WTC11 (cell line): ENCODE measurements around the gene ANKRD33B. TPM values are rescaled to one million over a fixed set of nuclear protein-coding genes. Genes with fewer than 3 reads are reported as not detected.

Source experiments
- ATAC-seq: fragments of 200-7000 bp; cut with Tn5 transposase; 2 replicates; pipeline ENCODE4 v1.10.0; 2021; ENCODE audit warnings: mild to moderate bottlenecking, moderate library complexity
- CTCF ChIA-PET: fragments of 300-600 bp; sonication (Branson Sonifier 250); formaldehyde crosslinking; loops from one replicate; lab custom pipeline; 2021; ENCODE audit warnings: antibody characterized with exemption; lab: Charles Lee
- POLR2A ChIA-PET: fragments of 350-600 bp; sonication (Branson Sonifier 250); formaldehyde crosslinking; loops from one replicate; lab custom pipeline; 2021; ENCODE audit warnings: antibody characterized with exemption; lab: Charles Lee
- DNase-seq: peaks from one replicate; pipeline ENCODE4 v3.0.0; 2021; ENCODE audit warnings: low spot score
- H3K27ac Mint-ChIP-seq: 2 replicates; pipeline ENCODE4 v1.8.0; 2021; ENCODE audit warnings: mixed read lengths
- H3K27me3 Mint-ChIP-seq: 2 replicates; pipeline ENCODE4 v1.8.0; 2021; ENCODE audit warnings: low read depth, mild to moderate bottlenecking, moderate library complexity, mixed read lengths
- H3K36me3 Mint-ChIP-seq: 2 replicates; pipeline ENCODE4 v1.8.0; 2021; ENCODE audit warnings: mixed read lengths
- H3K4me1 Mint-ChIP-seq: 2 replicates; pipeline ENCODE4 v1.8.0; 2022; ENCODE audit warnings: mixed read lengths
- H3K4me3 Mint-ChIP-seq: 2 replicates; pipeline ENCODE4 v1.8.0; 2021; ENCODE audit warnings: mild to moderate bottlenecking, moderate library complexity, mixed read lengths
- H3K9me3 Mint-ChIP-seq: 2 replicates; pipeline ENCODE4 v1.8.0; 2021; ENCODE audit warnings: mixed read lengths
- EMX1 ChIP-seq: fragments of 250-450 bp; sonication (Bioruptor Pico); IDR thresholded peaks from 2 replicates; pipeline ENCODE4 v1.8.0; 2021; ENCODE audit warnings: mild to moderate bottlenecking
- FOXJ3 ChIP-seq: sonication (generic); formaldehyde crosslinking; IDR thresholded peaks from 2 replicates; pipeline ENCODE4 v1.9.0; 2021; ENCODE audit warnings: missing genetic modification reagents, mild to moderate bottlenecking, borderline replicate concordance
- GRHL2 ChIP-seq: fragments of 250-450 bp; sonication (Bioruptor Pico); IDR thresholded peaks from 2 replicates; pipeline ENCODE4 v1.8.0; 2022; ENCODE audit warnings: mild to moderate bottlenecking, moderate library complexity; ENCODE audit not compliant: insufficient replicate concordance, severe bottlenecking
- HMGA2 ChIP-seq: fragments of 250-450 bp; sonication (Bioruptor Pico); IDR thresholded peaks from 2 replicates; pipeline ENCODE4 v1.4.0; 2021; ENCODE audit warnings: mild to moderate bottlenecking, moderate library complexity
- KAT7 ChIP-seq: sonication (generic); formaldehyde crosslinking; IDR thresholded peaks from 2 replicates; pipeline ENCODE4 v1.8.1; 2023; ENCODE audit warnings: missing genetic modification reagents, mild to moderate bottlenecking, borderline replicate concordance
- PRRX2 ChIP-seq: fragments of 250-450 bp; sonication (Bioruptor Pico); IDR thresholded peaks from 2 replicates; pipeline ENCODE4 v1.8.0; 2021; ENCODE audit warnings: mild to moderate bottlenecking
- SMAD3 ChIP-seq: sonication (generic); formaldehyde crosslinking; IDR thresholded peaks from 2 replicates; pipeline ENCODE4 v1.8.0; 2022; ENCODE audit warnings: missing genetic modification reagents, mild to moderate bottlenecking, borderline replicate concordance
- TCF7 ChIP-seq: sonication (generic); formaldehyde crosslinking; IDR thresholded peaks from 2 replicates; pipeline ENCODE4 v1.8.0; 2022; ENCODE audit warnings: mild to moderate bottlenecking, low read depth, missing genetic modification reagents, moderate library complexity
- TP53 ChIP-seq: sonication (generic); formaldehyde crosslinking; IDR thresholded peaks from 2 replicates; pipeline ENCODE4 v1.8.1; 2023; ENCODE audit warnings: mild to moderate bottlenecking, missing genetic modification reagents
- ZNF263 ChIP-seq: sonication (generic); formaldehyde crosslinking; IDR thresholded peaks from 2 replicates; pipeline ENCODE4 v1.8.1; 2022; ENCODE audit warnings: low read depth, mild to moderate bottlenecking, moderate library complexity, missing genetic modification reagents
- ZNF416 ChIP-seq: fragments of 250-450 bp; sonication (Bioruptor Pico); IDR thresholded peaks from 2 replicates; pipeline ENCODE4 v1.9.0; 2021; ENCODE audit warnings: mild to moderate bottlenecking, inconsistent platforms
- ZNF671 ChIP-seq: fragments of 250-450 bp; sonication (Bioruptor Pico); IDR thresholded peaks from 2 replicates; pipeline ENCODE4 v1.8.0; 2021; ENCODE audit warnings: mild to moderate bottlenecking
- total RNA-seq: library from RNA; stranded (reverse); gene quantifications from 3 replicates; pipeline ENCODE4 v1.2.3, GENCODE V29; 2021
- TF ChIP-seq, protein P1 (sequence below): sonication (generic); formaldehyde crosslinking; IDR thresholded peaks from 2 replicates; pipeline ENCODE4 v1.8.1; 2022; ENCODE audit warnings: missing genetic modification reagents, borderline replicate concordance
- TF ChIP-seq, protein P2 (sequence below): sonication (generic); formaldehyde crosslinking; IDR thresholded peaks from 2 replicates; pipeline ENCODE4 v1.8.1; 2023; ENCODE audit warnings: mild to moderate bottlenecking, missing genetic modification reagents, moderate library complexity
- TF ChIP-seq, protein P3 (sequence below): sonication (generic); formaldehyde crosslinking; IDR thresholded peaks from 2 replicates; pipeline ENCODE4 v1.8.1; 2022; ENCODE audit warnings: mild to moderate bottlenecking, missing genetic modification reagents, moderate library complexity, borderline replicate concordance
- TF ChIP-seq, protein P4 (sequence below): sonication (generic); formaldehyde crosslinking; conservative IDR thresholded peaks from 2 replicates; pipeline ENCODE4 v1.8.1; 2022; ENCODE audit warnings: mild to moderate bottlenecking, missing genetic modification reagents
- TF ChIP-seq, protein P5 (sequence below): fragments of 250-450 bp; sonication (Bioruptor Pico); IDR thresholded peaks from 2 replicates; pipeline ENCODE4 v1.9.0; 2021; ENCODE audit warnings: moderate library complexity, mild to moderate bottlenecking, inconsistent platforms, borderline replicate concordance
- TF ChIP-seq, protein P6 (sequence below): sonication (generic); formaldehyde crosslinking; IDR thresholded peaks from 2 replicates; pipeline ENCODE4 v1.8.1; 2023; ENCODE audit warnings: mild to moderate bottlenecking, missing genetic modification reagents, borderline replicate concordance

ANKRD33B gene
- total RNA-seq, 1 experiment from 2014 or later = 9.2 TPM

DNA sequence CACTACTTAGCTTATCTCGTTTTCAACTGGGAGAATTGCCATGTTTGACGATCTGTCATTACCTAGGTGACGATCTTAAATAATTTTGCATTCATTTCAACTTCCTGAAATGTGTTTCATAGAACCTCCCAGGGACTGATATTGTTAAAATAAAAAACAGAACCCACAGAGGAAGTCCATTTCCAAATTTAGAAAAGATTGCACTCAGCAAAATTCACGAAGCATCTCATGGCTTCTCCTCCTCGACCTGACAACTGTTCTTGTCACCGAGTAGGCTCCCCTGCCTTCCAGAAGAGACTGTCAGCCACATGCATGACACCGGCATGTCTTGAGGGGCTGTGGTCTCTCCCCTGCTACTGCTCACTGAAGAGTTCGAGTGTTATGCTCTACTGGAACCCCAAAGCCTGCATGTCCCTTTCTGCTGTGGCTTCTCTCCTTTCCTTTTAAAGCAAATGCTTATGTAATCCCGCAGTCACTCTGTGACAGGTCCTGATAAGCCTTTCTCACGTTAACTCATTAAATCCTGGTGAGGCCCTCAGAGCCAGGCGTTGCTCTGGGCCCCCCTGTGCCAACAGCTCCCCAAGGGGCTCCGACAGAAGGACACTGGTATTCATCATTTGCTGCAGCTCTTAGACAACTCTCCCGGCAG, 26.8 kb upstream of the ANKRD33B start:
- DNase-seq (no peak), ATAC-seq (no peak)
- no peak overlapping the region for H3K4me3 Mint-ChIP-seq
- no peaks in the 10 kb centered on the region for H3K9me3 Mint-ChIP-seq
- CTCF ChIA-PET = no interaction called here
- TF ChIP-seq PRRX2 (CRISPR knock-in tag) (no peak), TP53 (CRISPR knock-in tag) (no peak)
- POLR2A ChIA-PET = interaction anchor here (0.8 kb wide), 1 partner anchor 82 kb away, joined by 4 read pairs; no protein-coding TSS in a partner anchor
- no peaks in the 10 kb centered on the region for H3K36me3 Mint-ChIP-seq
- no peak overlapping the region for H3K27ac Mint-ChIP-seq
- peaks cover 7% of the 10 kb centered on the region for H3K27me3 Mint-ChIP-seq
- H3K4me1 Mint-ChIP-seq = peaks cover 9% of the 10 kb centered on the region

DNA sequence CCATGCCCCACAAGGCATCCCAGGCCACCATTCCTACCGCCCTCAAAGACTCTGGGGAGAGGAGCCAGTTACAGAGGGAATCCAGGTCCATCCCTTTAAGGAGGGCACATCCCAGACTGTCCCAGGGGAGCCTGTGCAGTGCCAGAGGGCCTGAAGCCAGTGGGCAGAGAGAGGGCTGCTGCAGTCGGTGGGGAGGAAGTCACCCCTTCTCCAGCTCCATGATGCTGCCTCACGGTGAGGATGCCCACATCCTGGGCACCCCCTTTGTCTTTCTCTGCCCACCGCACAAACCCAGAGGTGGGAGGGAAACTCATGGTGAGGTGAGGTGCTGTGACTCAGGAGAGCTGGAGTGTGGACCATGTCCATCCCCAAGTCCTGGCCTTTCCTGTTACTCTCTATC, 26.2 kb upstream of the ANKRD33B start:
- ATAC-seq = no peak
- no peaks in the 10 kb centered on the region for H3K36me3 Mint-ChIP-seq
- peaks cover 2% of the 10 kb centered on the region; the same call in 1 of the 2 replicates for H3K27me3 Mint-ChIP-seq
- no peaks in the 10 kb centered on the region for H3K9me3 Mint-ChIP-seq
- POLR2A ChIA-PET = interaction anchor here (0.8 kb wide), 1 partner anchor 82 kb away, joined by 4 read pairs; no protein-coding TSS in a partner anchor
- H3K27ac Mint-ChIP-seq = no peak overlapping the region
- H3K4me1 Mint-ChIP-seq = peaks cover 8% of the 10 kb centered on the region
- no peak for TF ChIP-seq FOXJ3
- TF ChIP-seq, protein P1, sequence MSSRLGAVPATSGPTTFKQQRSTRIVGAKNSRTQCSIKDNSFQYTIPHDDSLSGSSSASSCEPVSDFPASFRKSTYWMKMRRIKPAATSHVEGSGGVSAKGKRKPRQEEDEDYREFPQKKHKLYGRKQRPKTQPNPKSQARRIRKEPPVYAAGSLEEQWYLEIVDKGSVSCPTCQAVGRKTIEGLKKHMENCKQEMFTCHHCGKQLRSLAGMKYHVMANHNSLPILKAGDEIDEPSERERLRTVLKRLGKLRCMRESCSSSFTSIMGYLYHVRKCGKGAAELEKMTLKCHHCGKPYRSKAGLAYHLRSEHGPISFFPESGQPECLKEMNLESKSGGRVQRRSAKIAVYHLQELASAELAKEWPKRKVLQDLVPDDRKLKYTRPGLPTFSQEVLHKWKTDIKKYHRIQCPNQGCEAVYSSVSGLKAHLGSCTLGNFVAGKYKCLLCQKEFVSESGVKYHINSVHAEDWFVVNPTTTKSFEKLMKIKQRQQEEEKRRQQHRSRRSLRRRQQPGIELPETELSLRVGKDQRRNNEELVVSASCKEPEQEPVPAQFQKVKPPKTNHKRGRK = no peak
- TF ChIP-seq, protein P2, sequence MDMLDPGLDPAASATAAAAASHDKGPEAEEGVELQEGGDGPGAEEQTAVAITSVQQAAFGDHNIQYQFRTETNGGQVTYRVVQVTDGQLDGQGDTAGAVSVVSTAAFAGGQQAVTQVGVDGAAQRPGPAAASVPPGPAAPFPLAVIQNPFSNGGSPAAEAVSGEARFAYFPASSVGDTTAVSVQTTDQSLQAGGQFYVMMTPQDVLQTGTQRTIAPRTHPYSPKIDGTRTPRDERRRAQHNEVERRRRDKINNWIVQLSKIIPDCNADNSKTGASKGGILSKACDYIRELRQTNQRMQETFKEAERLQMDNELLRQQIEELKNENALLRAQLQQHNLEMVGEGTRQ (CRISPR knock-in tag) = no peak
- TF ChIP-seq, protein P3, sequence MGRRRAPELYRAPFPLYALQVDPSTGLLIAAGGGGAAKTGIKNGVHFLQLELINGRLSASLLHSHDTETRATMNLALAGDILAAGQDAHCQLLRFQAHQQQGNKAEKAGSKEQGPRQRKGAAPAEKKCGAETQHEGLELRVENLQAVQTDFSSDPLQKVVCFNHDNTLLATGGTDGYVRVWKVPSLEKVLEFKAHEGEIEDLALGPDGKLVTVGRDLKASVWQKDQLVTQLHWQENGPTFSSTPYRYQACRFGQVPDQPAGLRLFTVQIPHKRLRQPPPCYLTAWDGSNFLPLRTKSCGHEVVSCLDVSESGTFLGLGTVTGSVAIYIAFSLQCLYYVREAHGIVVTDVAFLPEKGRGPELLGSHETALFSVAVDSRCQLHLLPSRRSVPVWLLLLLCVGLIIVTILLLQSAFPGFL = no peak
- no peak for TF ChIP-seq EMX1
- no peak for TF ChIP-seq ZNF416 (CRISPR knock-in tag)
- TF ChIP-seq TCF7 (CRISPR knock-in tag) = no peak
- TF ChIP-seq ZNF263 = no peak
- TF ChIP-seq, protein P4, sequence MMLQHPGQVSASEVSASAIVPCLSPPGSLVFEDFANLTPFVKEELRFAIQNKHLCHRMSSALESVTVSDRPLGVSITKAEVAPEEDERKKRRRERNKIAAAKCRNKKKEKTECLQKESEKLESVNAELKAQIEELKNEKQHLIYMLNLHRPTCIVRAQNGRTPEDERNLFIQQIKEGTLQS (CRISPR knock-in tag) = no peak
- TF ChIP-seq KAT7 = no peak
- no peak for TF ChIP-seq ZNF671 (CRISPR knock-in tag)
- no peak for TF ChIP-seq GRHL2 (CRISPR knock-in tag)
- TF ChIP-seq, protein P5, sequence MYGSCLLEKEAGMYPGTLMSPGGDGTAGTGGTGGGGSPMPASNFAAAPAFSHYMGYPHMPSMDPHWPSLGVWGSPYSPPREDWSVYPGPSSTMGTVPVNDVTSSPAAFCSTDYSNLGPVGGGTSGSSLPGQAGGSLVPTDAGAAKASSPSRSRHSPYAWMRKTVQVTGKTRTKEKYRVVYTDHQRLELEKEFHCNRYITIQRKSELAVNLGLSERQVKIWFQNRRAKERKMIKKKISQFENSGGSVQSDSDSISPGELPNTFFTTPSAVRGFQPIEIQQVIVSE (CRISPR knock-in tag) = no peak
- TF ChIP-seq, protein P6, sequence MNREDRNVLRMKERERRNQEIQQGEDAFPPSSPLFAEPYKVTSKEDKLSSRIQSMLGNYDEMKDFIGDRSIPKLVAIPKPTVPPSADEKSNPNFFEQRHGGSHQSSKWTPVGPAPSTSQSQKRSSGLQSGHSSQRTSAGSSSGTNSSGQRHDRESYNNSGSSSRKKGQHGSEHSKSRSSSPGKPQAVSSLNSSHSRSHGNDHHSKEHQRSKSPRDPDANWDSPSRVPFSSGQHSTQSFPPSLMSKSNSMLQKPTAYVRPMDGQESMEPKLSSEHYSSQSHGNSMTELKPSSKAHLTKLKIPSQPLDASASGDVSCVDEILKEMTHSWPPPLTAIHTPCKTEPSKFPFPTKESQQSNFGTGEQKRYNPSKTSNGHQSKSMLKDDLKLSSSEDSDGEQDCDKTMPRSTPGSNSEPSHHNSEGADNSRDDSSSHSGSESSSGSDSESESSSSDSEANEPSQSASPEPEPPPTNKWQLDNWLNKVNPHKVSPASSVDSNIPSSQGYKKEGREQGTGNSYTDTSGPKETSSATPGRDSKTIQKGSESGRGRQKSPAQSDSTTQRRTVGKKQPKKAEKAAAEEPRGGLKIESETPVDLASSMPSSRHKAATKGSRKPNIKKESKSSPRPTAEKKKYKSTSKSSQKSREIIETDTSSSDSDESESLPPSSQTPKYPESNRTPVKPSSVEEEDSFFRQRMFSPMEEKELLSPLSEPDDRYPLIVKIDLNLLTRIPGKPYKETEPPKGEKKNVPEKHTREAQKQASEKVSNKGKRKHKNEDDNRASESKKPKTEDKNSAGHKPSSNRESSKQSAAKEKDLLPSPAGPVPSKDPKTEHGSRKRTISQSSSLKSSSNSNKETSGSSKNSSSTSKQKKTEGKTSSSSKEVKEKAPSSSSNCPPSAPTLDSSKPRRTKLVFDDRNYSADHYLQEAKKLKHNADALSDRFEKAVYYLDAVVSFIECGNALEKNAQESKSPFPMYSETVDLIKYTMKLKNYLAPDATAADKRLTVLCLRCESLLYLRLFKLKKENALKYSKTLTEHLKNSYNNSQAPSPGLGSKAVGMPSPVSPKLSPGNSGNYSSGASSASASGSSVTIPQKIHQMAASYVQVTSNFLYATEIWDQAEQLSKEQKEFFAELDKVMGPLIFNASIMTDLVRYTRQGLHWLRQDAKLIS (CRISPR knock-in tag) = no peak
- TF ChIP-seq SMAD3 (CRISPR knock-in tag) = no peak
- no peak for TF ChIP-seq HMGA2 (CRISPR knock-in tag)
- CTCF ChIA-PET = no interaction called here
- DNase-seq = no peak
- no peak overlapping the region for H3K4me3 Mint-ChIP-seq
